Measurements from ENCODE around the gene KAT5.
"Not testable (repeated sequence)": the region's sequence is repeated elsewhere in the genome, so short reads cannot be mapped to it uniquely, and the experiment has no call there.

The KAT5 gene

GRCh38 chr11:65727865-65728264 lies 15.8 kb downstream of the KAT5 start:
- peaks cover 15% of the 10 kb centered on the region for H3K27me3 ChIP-seq (ENCODE audit: control insufficient read depth, low read length)
- H3K4me3 ChIP-seq (ENCODE audit: low read length) = no peak overlapping the region
- H3K27ac ChIP-seq (ENCODE audit: low read depth, low read length) = no peak overlapping the region
- no peak for TF ChIP-seq CTCF (IDR thresholded peaks at IDR 0.05; ENCODE audit: low read depth, low read length, poor library complexity, severe bottlenecking)
- TF ChIP-seq EZH2phosphoT487 (IDR thresholded peaks at IDR 0.05; ENCODE audit: borderline replicate concordance, low read length) = no peak
- no peaks in the 10 kb centered on the region for H3K4me1 ChIP-seq (ENCODE audit: control insufficient read depth, low read length)
- no peaks in the 10 kb centered on the region for H3K79me2 ChIP-seq (ENCODE audit: control insufficient read depth, low read length)
- no peaks in the 10 kb centered on the region for H3K9me2 ChIP-seq (replicated peaks; ENCODE audit: control insufficient read depth, low read length)
- no peaks in the 10 kb centered on the region for H4K20me1 ChIP-seq (ENCODE audit: control insufficient read depth, insufficient read depth, low read depth, low read length)
- peaks cover 3% of the 10 kb centered on the region for H3K9me3 ChIP-seq (ENCODE audit: control insufficient read depth, insufficient read depth, low read length)
- H3F3A ChIP-seq (ENCODE audit: control insufficient read depth, insufficient read depth) = 0 out of 2 replicates have a peak, but pooled peaks cover 2% of the 10 kb centered on the region
- no peaks in the 10 kb centered on the region for H3K36me3 ChIP-seq (ENCODE audit: control insufficient read depth, low read length)
- no peak overlapping the region for H3K4me2 ChIP-seq (ENCODE audit: low read length)

DNA sequence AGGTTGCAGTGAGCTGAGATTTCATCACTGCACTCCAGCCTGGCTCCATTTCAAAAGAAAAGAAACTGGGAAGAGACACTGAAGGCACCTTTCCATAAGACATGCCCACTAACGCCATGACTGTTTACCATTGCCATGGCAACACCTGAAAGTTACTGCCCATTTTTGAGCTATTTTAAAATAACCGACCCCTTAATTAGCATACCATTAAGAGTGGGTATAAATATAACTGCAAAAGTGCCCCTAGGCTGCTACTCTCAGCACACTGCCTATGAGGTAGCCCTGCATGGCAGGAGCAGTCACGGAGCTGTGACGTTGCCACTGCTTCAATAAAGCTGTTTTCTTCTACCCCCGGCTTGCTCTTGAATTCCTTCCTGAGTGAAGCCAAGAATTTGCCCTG lies 18.4 kb downstream of the KAT5 start:
- Histone ChIP-seq H3K9me2 (replicated peaks; ENCODE audit: control insufficient read depth, low read length) (no peaks in the 10 kb centered on the region), H3K4me3 (ENCODE audit: low read length) (no peak overlapping the region), H4K20me1 (ENCODE audit: control insufficient read depth, insufficient read depth, low read depth, low read length) (no peaks in the 10 kb centered on the region), H3F3A (ENCODE audit: control insufficient read depth, insufficient read depth) (no peaks in the 10 kb centered on the region), H3K9me3 (ENCODE audit: control insufficient read depth, insufficient read depth, low read length) (peaks cover 3% of the 10 kb centered on the region), H3K27me3 (ENCODE audit: control insufficient read depth, low read length) (peaks cover 15% of the 10 kb centered on the region), H3K4me1 (ENCODE audit: control insufficient read depth, low read length) (no peaks in the 10 kb centered on the region), H3K4me2 (ENCODE audit: low read length) (no peak overlapping the region), H3K79me2 (ENCODE audit: control insufficient read depth, low read length) (no peaks in the 10 kb centered on the region), H3K27ac (ENCODE audit: low read depth, low read length) (no peak overlapping the region), H3K36me3 (ENCODE audit: control insufficient read depth, low read length) (no peaks in the 10 kb centered on the region)
- TF ChIP-seq EZH2phosphoT487 (IDR thresholded peaks at IDR 0.05; ENCODE audit: borderline replicate concordance, low read length) = no peak
- no peak for TF ChIP-seq CTCF (IDR thresholded peaks at IDR 0.05; ENCODE audit: low read depth, low read length, poor library complexity, severe bottlenecking)

DNA sequence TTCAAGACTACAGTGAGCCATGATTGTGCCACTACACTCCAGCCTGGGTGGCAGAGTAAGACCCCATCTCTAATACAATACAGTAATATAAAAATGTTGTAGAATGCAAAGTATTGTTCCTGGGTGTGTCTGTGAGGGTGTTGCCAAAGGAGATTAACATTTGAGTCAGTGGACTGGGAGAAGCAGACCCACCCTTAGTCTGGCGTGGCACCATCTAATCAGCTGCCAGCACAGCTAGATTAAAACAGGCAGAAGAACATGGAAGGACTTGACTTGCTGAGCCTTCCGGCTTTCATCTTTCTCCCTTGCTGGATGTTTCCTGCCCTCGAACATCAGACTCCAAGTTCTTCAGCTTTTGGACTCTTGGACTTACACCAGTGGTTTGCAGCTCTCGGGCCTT lies 23.1 kb downstream of the KAT5 start:
- not testable (repeated sequence) for H3K4me3 ChIP-seq (ENCODE audit: low read length); H3K4me2 ChIP-seq (ENCODE audit: low read length); H3K27me3 ChIP-seq (ENCODE audit: control insufficient read depth, low read length); H3F3A ChIP-seq (ENCODE audit: control insufficient read depth, insufficient read depth); H3K27ac ChIP-seq (ENCODE audit: low read depth, low read length); H3K36me3 ChIP-seq (ENCODE audit: control insufficient read depth, low read length); H4K20me1 ChIP-seq (ENCODE audit: control insufficient read depth, insufficient read depth, low read depth, low read length); H3K9me2 ChIP-seq (replicated peaks; ENCODE audit: control insufficient read depth, low read length); H3K4me1 ChIP-seq (ENCODE audit: control insufficient read depth, low read length); H3K79me2 ChIP-seq (ENCODE audit: control insufficient read depth, low read length)
- H3K9me3 ChIP-seq (ENCODE audit: control insufficient read depth, insufficient read depth, low read length) = peaks cover 19% of the 10 kb centered on the region

- TF ChIP-seq EZH2phosphoT487 (IDR thresholded peaks at IDR 0.05; ENCODE audit: borderline replicate concordance, low read length) (no peak), CTCF (IDR thresholded peaks at IDR 0.05; ENCODE audit: low read depth, low read length, poor library complexity, severe bottlenecking) (no peak)
- Histone ChIP-seq H3K27me3 (ENCODE audit: control insufficient read depth, low read length) (peaks cover under 1% of the 10 kb centered on the region), H3K9me3 (ENCODE audit: control insufficient read depth, insufficient read depth, low read length) (peaks cover 17% of the 10 kb centered on the region), H3K27ac (ENCODE audit: low read depth, low read length) (no peak overlapping the region), H3K4me1 (ENCODE audit: control insufficient read depth, low read length) (no peaks in the 10 kb centered on the region), H3F3A (ENCODE audit: control insufficient read depth, insufficient read depth) (no peaks in the 10 kb centered on the region), H3K4me3 (ENCODE audit: low read length) (no peak overlapping the region), H3K9me2 (replicated peaks; ENCODE audit: control insufficient read depth, low read length) (no peaks in the 10 kb centered on the region), H4K20me1 (ENCODE audit: control insufficient read depth, insufficient read depth, low read depth, low read length) (no peaks in the 10 kb centered on the region), H3K4me2 (ENCODE audit: low read length) (no peak overlapping the region), H3K79me2 (ENCODE audit: control insufficient read depth, low read length) (no peaks in the 10 kb centered on the region), H3K36me3 (ENCODE audit: control insufficient read depth, low read length) (no peaks in the 10 kb centered on the region)
These were observed 24.8 kb downstream of the KAT5 start for GRCh38 chr11:65736810-65737209.
